ENCODE measurements around the gene SGMS1.
"Not testable (repeated sequence)": the region's sequence is repeated elsewhere in the genome, so short reads cannot be mapped to it uniquely, and the experiment has no call there.

DNA sequence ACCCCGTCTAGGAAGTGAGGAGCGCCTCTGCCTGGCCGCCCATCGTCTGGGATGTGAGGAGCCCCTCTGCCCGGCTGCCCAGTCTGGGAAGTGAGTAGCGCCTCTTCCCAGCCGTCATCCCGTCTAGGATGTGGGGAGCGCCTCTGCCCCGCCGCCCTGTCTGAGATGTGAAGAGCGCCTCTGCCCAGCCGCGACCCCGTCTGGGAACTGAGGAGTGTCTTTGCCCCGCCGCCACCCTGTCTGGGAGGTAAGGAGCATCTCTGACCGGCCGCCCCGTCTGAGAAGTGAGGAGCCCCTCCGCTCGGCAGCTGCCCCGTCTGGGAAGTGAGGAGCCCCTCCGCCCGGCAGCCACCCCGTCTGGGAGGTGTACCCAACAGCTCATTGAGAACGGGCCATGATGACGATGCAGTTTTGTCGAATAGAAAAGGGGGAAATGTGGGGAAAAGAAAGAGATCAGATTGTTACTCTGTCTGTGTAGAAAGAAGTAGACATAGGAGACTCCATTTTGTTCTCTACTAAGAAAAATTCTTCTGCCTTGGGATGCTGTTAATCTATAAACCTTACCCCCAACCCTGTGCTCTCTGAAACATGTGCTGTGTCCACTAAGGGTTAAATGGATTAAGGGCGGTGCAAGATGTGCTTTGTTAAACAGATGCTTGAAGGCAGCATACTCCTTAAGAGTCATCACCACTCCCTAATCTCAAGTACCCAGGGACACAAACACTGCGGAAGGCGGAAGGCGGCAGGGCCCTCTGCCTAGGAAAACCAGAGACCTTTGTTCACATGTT is 267.9 kb downstream of the SGMS1 start:
- not testable (repeated sequence) for TF ChIP-seq EZH2 (IDR thresholded peaks at IDR 0.05; ENCODE audit: borderline replicate concordance, low read length); CTCF (conservative IDR thresholded peaks at IDR 0.05 in 1 of 2, IDR thresholded peaks at IDR 0.05 in 1 of 2; ENCODE audit: extremely low read depth in 1 of 2, insufficient read depth in 1 of 2, low read depth in 1 of 2, low read length in 2 of 2)

Measured in mammary epithelial cell (primary cell).